OCI-LY1 (cell line): ENCODE measurements around the gene SDK1.

Source experiments
- H2AFZ ChIP-seq: fragments of 200-600 bp; sonication (generic), shearing (Covaris generic); 2 replicates; pipeline ENCODE4 v1.6.0; 2014; ENCODE audit warnings: antibody characterized with exemption, mild to moderate bottlenecking, low read length
- H3F3A ChIP-seq: fragments of 200-600 bp; sonication (generic), shearing (Covaris generic); 2 replicates; pipeline ENCODE4 v1.6.0; 2014; ENCODE audit warnings: mild to moderate bottlenecking, antibody characterized with exemption, low read length, moderate library complexity; ENCODE audit not compliant: insufficient read depth
- H3K27ac ChIP-seq: fragments of 200-600 bp; sonication (generic); 2 replicates; pipeline ENCODE4 v1.5.1; 2014; ENCODE audit warnings: low read length, mixed run types, mild to moderate bottlenecking, low read depth; ENCODE audit not compliant: poor library complexity, severe bottlenecking
- H3K27me3 ChIP-seq: fragments of 200-600 bp; sonication (generic); 2 replicates; pipeline ENCODE4 v1.6.0; 2014; ENCODE audit warnings: antibody characterized with exemption, mild to moderate bottlenecking, low read length, moderate library complexity; ENCODE audit not compliant: insufficient read depth
- H3K36me3 ChIP-seq: fragments of 200-600 bp; sonication (generic); 2 replicates; pipeline ENCODE4 v1.6.1; 2014; ENCODE audit warnings: mild to moderate bottlenecking, antibody characterized with exemption, low read length, moderate library complexity, mixed read lengths; ENCODE audit not compliant: insufficient read depth
- H3K4me1 ChIP-seq: fragments of 200-600 bp; sonication (generic); 2 replicates; pipeline ENCODE4 v1.5.1; 2014; ENCODE audit warnings: mild to moderate bottlenecking, low read length, moderate library complexity; ENCODE audit not compliant: insufficient read depth, severe bottlenecking
- H3K4me2 ChIP-seq: fragments of 200-600 bp; sonication (generic), shearing (Covaris generic); 2 replicates; pipeline ENCODE4 v1.6.1; 2014; ENCODE audit warnings: low read length
- H3K4me3 ChIP-seq: fragments of 200-600 bp; sonication (generic); 2 replicates; pipeline ENCODE4 v1.5.1; 2014; ENCODE audit warnings: low read length, low read depth, mild to moderate bottlenecking, mixed read lengths; ENCODE audit not compliant: poor library complexity, severe bottlenecking
- H3K79me2 ChIP-seq: fragments of 200-600 bp; shearing (Covaris generic); 2 replicates; pipeline ENCODE4 v1.6.1; 2016; ENCODE audit warnings: mixed run types, low read length, mixed read lengths; ENCODE audit not compliant: insufficient read depth
- H3K9ac ChIP-seq: fragments of 200-600 bp; sonication (generic), shearing (Covaris generic); 2 replicates; pipeline ENCODE4 v1.6.1; 2014; ENCODE audit warnings: mild to moderate bottlenecking, low read length, mixed read lengths
- H3K9me2 ChIP-seq: fragments of 200-600 bp; sonication (generic), shearing (Covaris generic); 2 replicates; pipeline ENCODE4 v1.6.1; 2014; ENCODE audit warnings: low read depth, mild to moderate bottlenecking, low read length, mixed read lengths
- H3K9me3 ChIP-seq: fragments of 200-600 bp; shearing (Covaris generic); 2 replicates; pipeline ENCODE4 v1.6.1; 2014; ENCODE audit warnings: low read length, mixed read lengths
- H4K20me1 ChIP-seq: fragments of 200-600 bp; sonication (generic), shearing (Covaris generic); 2 replicates; pipeline ENCODE4 v1.6.0; 2016; ENCODE audit warnings: mild to moderate bottlenecking, low read length; ENCODE audit not compliant: insufficient read depth
- CTCF ChIP-seq: fragments of 200-600 bp; sonication (generic), shearing (Covaris generic); IDR thresholded peaks from 2 replicates; pipeline ENCODE4 v1.5.1; 2017; ENCODE audit warnings: mild to moderate bottlenecking, antibody characterized with exemption, low read length, moderate library complexity, mixed read lengths
- EZH2 ChIP-seq: fragments of 200-600 bp; sonication (generic), shearing (Covaris generic); IDR thresholded peaks from 2 replicates; pipeline ENCODE4 v1.8.0; 2017; ENCODE audit warnings: borderline replicate concordance, mixed run types, mild to moderate bottlenecking, antibody characterized with exemption, low read length, moderate library complexity, mixed read lengths

SDK1 gene

DNA sequence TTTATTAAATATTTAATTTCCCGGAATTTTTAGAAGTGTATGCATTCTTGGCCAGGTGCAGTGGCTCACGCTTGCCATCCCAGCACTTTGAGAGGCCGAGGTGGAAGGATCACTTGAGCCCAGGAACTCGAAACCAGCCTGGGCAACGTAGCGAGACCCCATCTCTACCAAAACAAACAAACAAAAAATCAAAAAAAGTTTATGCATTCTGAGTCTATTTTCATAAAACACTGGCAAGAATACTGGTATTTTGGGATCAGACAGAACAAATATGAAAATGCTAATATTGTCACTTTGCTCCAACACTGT lies 940.2 kb downstream of the SDK1 start:
- H3K4me2 ChIP-seq = no peak overlapping the region
- H3K27me3 ChIP-seq = no peaks in the 10 kb centered on the region
- no peak overlapping the region for H2AFZ ChIP-seq
- no peaks in the 10 kb centered on the region for H3F3A ChIP-seq
- no peaks in the 10 kb centered on the region for H3K79me2 ChIP-seq
- no peak overlapping the region for H3K9ac ChIP-seq
- H3K4me1 ChIP-seq = no peaks in the 10 kb centered on the region
- no peak overlapping the region for H3K4me3 ChIP-seq
- H3K9me3 ChIP-seq = no peaks in the 10 kb centered on the region
- no peaks in the 10 kb centered on the region for H4K20me1 ChIP-seq
- H3K9me2 ChIP-seq = no peaks in the 10 kb centered on the region
- H3K36me3 ChIP-seq = no peaks in the 10 kb centered on the region
- TF ChIP-seq CTCF = no peak
- no peak for TF ChIP-seq EZH2
- no peak overlapping the region for H3K27ac ChIP-seq

- Histone ChIP-seq H3K4me2 (no peak overlapping the region), H3K27me3 (no peaks in the 10 kb centered on the region), H3K9me2 (no peaks in the 10 kb centered on the region), H3F3A (no peaks in the 10 kb centered on the region), H2AFZ (no peak overlapping the region), H3K27ac (no peak overlapping the region), H3K36me3 (no peaks in the 10 kb centered on the region), H3K4me3 (no peak overlapping the region), H4K20me1 (no peaks in the 10 kb centered on the region), H3K9me3 (no peaks in the 10 kb centered on the region), H3K79me2 (no peaks in the 10 kb centered on the region), H3K9ac (no peak overlapping the region), H3K4me1 (no peaks in the 10 kb centered on the region)
- no peak for TF ChIP-seq EZH2
- no peak for TF ChIP-seq CTCF
Measured at GRCh38 chr7:4241791-4242190, 940.7 kb downstream of the SDK1 start.

DNA sequence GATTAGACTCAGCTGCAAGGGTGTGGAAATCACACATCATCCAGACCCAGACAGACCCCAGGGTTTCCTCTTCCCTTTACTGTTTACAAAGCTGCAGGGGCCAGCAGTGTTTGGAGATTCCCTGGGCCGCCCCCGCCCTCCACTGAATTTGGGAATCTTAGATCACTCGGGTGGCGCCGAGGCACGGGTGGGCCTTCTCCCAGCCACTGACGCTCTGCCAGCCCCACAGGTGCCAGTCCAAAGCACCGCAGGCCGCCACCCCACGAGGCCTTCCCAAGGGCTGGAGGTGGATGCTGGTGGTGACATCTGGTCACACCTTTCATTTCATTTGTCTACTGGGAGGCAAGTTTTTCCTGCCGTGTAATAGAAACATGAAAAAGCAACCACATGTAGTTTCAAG lies 941.7 kb downstream of the SDK1 start:
- H3K36me3 ChIP-seq = no peaks in the 10 kb centered on the region
- H3K4me1 ChIP-seq = no peaks in the 10 kb centered on the region
- H3K9ac ChIP-seq = no peak overlapping the region
- no peak overlapping the region for H3K4me2 ChIP-seq
- H2AFZ ChIP-seq = no peak overlapping the region
- no peaks in the 10 kb centered on the region for H3F3A ChIP-seq
- H3K27me3 ChIP-seq = no peaks in the 10 kb centered on the region
- no peak overlapping the region for H3K27ac ChIP-seq
- no peaks in the 10 kb centered on the region for H4K20me1 ChIP-seq
- H3K79me2 ChIP-seq = no peaks in the 10 kb centered on the region
- no peaks in the 10 kb centered on the region for H3K9me2 ChIP-seq
- H3K9me3 ChIP-seq = no peaks in the 10 kb centered on the region
- TF ChIP-seq EZH2 = no peak
- no peak for TF ChIP-seq CTCF
- H3K4me3 ChIP-seq = no peak overlapping the region
